SK-N-SH (cell line): ENCODE measurements around the gene MAMSTR. TPM values are rescaled to one million over a fixed set of nuclear protein-coding genes. Genes with fewer than 3 reads are reported as not detected.

ENCODE experiments used
- CTCF ChIA-PET: fragments of 300-600, 350-600 bp; formaldehyde crosslinking; extraction: SDS; loops from one replicate; lab custom pipeline; 2021; lab: Yijun Ruan, JAX
- POLR2A ChIA-PET: fragments of 350-600 bp; sonication (Branson Sonifier 250); formaldehyde crosslinking; extraction: SDS; loops from one replicate; lab custom pipeline; 2020; ENCODE audit warnings: antibody characterized with exemption, inconsistent platforms; lab: Yijun Ruan, JAX
- DNase-seq: peaks from one replicate; pipeline ENCODE4 v3.0.0; 2012
- H2AFZ ChIP-seq: fragments of 200-600 bp; sonication (generic); 2 replicates; pipeline ENCODE4 v1.8.1; 2016; ENCODE audit warnings: antibody characterized with exemption, mild to moderate bottlenecking, low read depth
- H3F3A ChIP-seq: fragments of 200-600 bp; sonication (generic); replicated peaks from 2 replicates; pipeline ENCODE3; 2016; ENCODE audit warnings: antibody characterized with exemption, mild to moderate bottlenecking; ENCODE audit not compliant: insufficient read depth
- H3K27ac ChIP-seq, 2 experiments: fragments of 200-500 bp in 1 of 2; fragments of 200-600 bp in 1 of 2; sonication (Bioruptor generic) in 1 of 2; sonication (generic), shearing (Covaris generic) in 1 of 2; 2 replicates each; pipeline versions ENCODE4 v1.5.1 to v1.6.1; 2014 to 2016; ENCODE audit warnings: low read depth in 2 of 2, inconsistent platforms in 1 of 2, low read length in 1 of 2, mild to moderate bottlenecking in 1 of 2, mixed read lengths in 1 of 2
- H3K27me3 ChIP-seq: fragments of 200-600 bp; sonication (generic), shearing (Covaris generic); 2 replicates; pipeline ENCODE4 v1.6.1; 2016; ENCODE audit warnings: mixed run types; ENCODE audit not compliant: insufficient read depth
- H3K36me3 ChIP-seq, 2 experiments: fragments of 200-500 bp in 1 of 2; fragments of 200-600 bp in 1 of 2; sonication (Bioruptor generic) in 1 of 2; sonication (generic) in 1 of 2; replicated peaks in 1 of 2; 2 replicates each; pipeline versions ENCODE3 to v1.5.1; 2014 to 2016; ENCODE audit warnings: low read length in 1 of 2, mild to moderate bottlenecking in 1 of 2; ENCODE audit not compliant: insufficient read depth in 2 of 2, control insufficient read depth in 1 of 2
- H3K4me1 ChIP-seq, 2 experiments: fragments of 200-500 bp in 1 of 2; fragments of 200-600 bp in 1 of 2; sonication (Bioruptor generic) in 1 of 2; sonication (generic), shearing (Covaris generic) in 1 of 2; 2 replicates each; pipeline versions ENCODE4 v1.5.1 to v1.6.1; 2014 to 2016; ENCODE audit warnings: low read depth in 1 of 2, low read length in 1 of 2, mixed run types in 1 of 2; ENCODE audit not compliant: insufficient read depth in 2 of 2, control insufficient read depth in 1 of 2
- H3K4me2 ChIP-seq: fragments of 200-600 bp; sonication (generic), shearing (Covaris generic); 2 replicates; pipeline ENCODE4 v1.6.1; 2017; ENCODE audit warnings: mixed run types
- H3K4me3 ChIP-seq, 2 experiments: fragments of 200-500 bp in 1 of 2; fragments of 200-600 bp in 1 of 2; sonication (Bioruptor generic) in 1 of 2; sonication (generic), shearing (Covaris generic) in 1 of 2; 2 replicates each; pipeline versions ENCODE4 v1.5.1 to v1.8.1; 2014 to 2016; ENCODE audit warnings: low read depth in 2 of 2, inconsistent platforms in 1 of 2, low read length in 1 of 2, mild to moderate bottlenecking in 1 of 2, mixed read lengths in 1 of 2, moderate library complexity in 1 of 2
- H3K79me2 ChIP-seq: fragments of 200-600 bp; sonication (generic); 2 replicates; pipeline ENCODE4 v1.8.1; 2017; ENCODE audit warnings: mild to moderate bottlenecking; ENCODE audit not compliant: insufficient read depth
- H3K9ac ChIP-seq: fragments of 200-600 bp; sonication (generic); 2 replicates; pipeline ENCODE4 v1.6.1; 2017; ENCODE audit warnings: mixed run types
- H3K9me2 ChIP-seq: fragments of 200-600 bp; sonication (generic); 2 replicates; pipeline ENCODE4 v1.6.1; 2017; ENCODE audit warnings: mixed run types
- H3K9me3 ChIP-seq: fragments of 200-600 bp; sonication (generic); 2 replicates; pipeline ENCODE4 v1.6.1; 2017; ENCODE audit warnings: mixed run types, mild to moderate bottlenecking, moderate library complexity
- H4K20me1 ChIP-seq: fragments of 200-600 bp; sonication (generic); 2 replicates; pipeline ENCODE4 v1.6.1; 2017; ENCODE audit warnings: mild to moderate bottlenecking, mixed run types; ENCODE audit not compliant: insufficient read depth
- EP300 ChIP-seq, 2 experiments: IDR thresholded peaks; 2 replicates each; pipeline versions ENCODE4 v1.4.0 to v1.6.1; 2012; ENCODE audit warnings: borderline replicate concordance in 1 of 2, low read depth in 1 of 2, low read length in 1 of 2
- EZH2phosphoT487 ChIP-seq: fragments of 200-600 bp; sonication (generic); IDR thresholded peaks from 2 replicates; pipeline ENCODE4 v1.6.1; 2017; ENCODE audit warnings: low read depth, mixed run types, mild to moderate bottlenecking, antibody characterized with exemption, moderate library complexity, borderline replicate concordance
- FOXJ3 ChIP-seq: sonication (generic); formaldehyde crosslinking; IDR thresholded peaks from 2 replicates; pipeline ENCODE4 v1.5.1; 2020; ENCODE audit warnings: mild to moderate bottlenecking, missing genetic modification reagents
- GABPA ChIP-seq: IDR thresholded peaks from 2 replicates; pipeline ENCODE4 v1.4.0; 2012; ENCODE audit warnings: low read depth, mild to moderate bottlenecking
- GATA2 ChIP-seq: sonication (generic); formaldehyde crosslinking; IDR thresholded peaks from 2 replicates; pipeline ENCODE4 v1.5.0; 2020; ENCODE audit warnings: mild to moderate bottlenecking, missing genetic modification reagents
- JUND ChIP-seq: IDR thresholded peaks from 2 replicates; pipeline ENCODE4 v1.4.0; 2012
- MEF2A ChIP-seq: IDR thresholded peaks from 2 replicates; pipeline ENCODE4 v1.4.0; 2012; ENCODE audit warnings: low read depth, borderline replicate concordance
- MXI1 ChIP-seq: IDR thresholded peaks from 2 replicates; pipeline ENCODE4 v1.6.1; 2012; ENCODE audit warnings: mild to moderate bottlenecking, low read depth, low read length, improper control_type of control experiment
- NRF1 ChIP-seq: IDR thresholded peaks from 2 replicates; pipeline ENCODE4 v1.6.1; 2012; ENCODE audit warnings: low read depth, mild to moderate bottlenecking, low read length
- POLR2AphosphoS5 ChIP-seq: IDR thresholded peaks from 2 replicates; pipeline ENCODE4 v1.6.1; 2012; ENCODE audit warnings: low read depth, low read length
- RAD21 ChIP-seq: IDR thresholded peaks from 2 replicates; pipeline ENCODE4 v1.6.1; 2012; ENCODE audit warnings: mild to moderate bottlenecking, low read length
- RCOR1 ChIP-seq: fragments of 150-350 bp; IDR thresholded peaks from 2 replicates; pipeline ENCODE4 v1.6.1; 2017; ENCODE audit warnings: antibody characterized with exemption, low read length
- RXRA ChIP-seq: IDR thresholded peaks from 2 replicates; pipeline ENCODE4 v1.4.0; 2012; ENCODE audit warnings: low read depth, mild to moderate bottlenecking, borderline replicate concordance
- TAF1 ChIP-seq: IDR thresholded peaks from 2 replicates; pipeline ENCODE4 v1.6.1; 2012; ENCODE audit warnings: low read depth, mild to moderate bottlenecking, low read length, moderate library complexity, borderline replicate concordance
- TEAD4 ChIP-seq: IDR thresholded peaks from 2 replicates; pipeline ENCODE4 v1.4.0; 2012; ENCODE audit warnings: mild to moderate bottlenecking, borderline replicate concordance; ENCODE audit not compliant: insufficient read depth
- YY1 ChIP-seq: IDR thresholded peaks from 2 replicates; pipeline ENCODE4 v1.4.0; 2012; ENCODE audit warnings: low read depth, mild to moderate bottlenecking
- WGBS: methylation state at CpG from one replicate; pipeline ENCODE4 v1.1.6; 2017; ENCODE audit warnings: low lambda C conversion rate; 5-methylcytosine and 5-hydroxymethylcytosine counted together
- polyA plus RNA-seq, 3 experiments: library from polyadenylated mRNA; depleted of rRNA; stranded (reverse); fragments of >200 nt; gene quantifications; 2 replicates each; pipeline ENCODE4 v1.2.3, GENCODE V29; 2012
- TF ChIP-seq, protein P1 (sequence below): fragments of 200-600 bp; sonication (generic); IDR thresholded peaks from 2 replicates; pipeline ENCODE4 v1.6.1; 2017; ENCODE audit warnings: antibody characterized with exemption, mild to moderate bottlenecking, moderate library complexity
- TF ChIP-seq, protein P2 (sequence below): fragments of 150-350 bp; IDR thresholded peaks from 2 replicates; pipeline ENCODE4 v1.6.1; 2016; ENCODE audit warnings: mild to moderate bottlenecking, low read depth, low read length
- TF ChIP-seq, protein P3 (sequence below): IDR thresholded peaks from 2 replicates; pipeline ENCODE4 v1.6.1; 2012; ENCODE audit warnings: mild to moderate bottlenecking, low read depth, low read length, moderate library complexity
- TF ChIP-seq, protein P4 (sequence below): IDR thresholded peaks from 2 replicates; pipeline ENCODE4 v1.4.0; 2012; ENCODE audit warnings: low read depth
- TF ChIP-seq, protein P5 (sequence below): IDR thresholded peaks from 2 replicates; pipeline ENCODE4 v1.4.0; 2012; ENCODE audit warnings: low read depth, borderline replicate concordance

The MAMSTR gene
- polyA plus RNA-seq, 1 of the 3 experiments (the other 2 are of a cell fraction), result 1.1 TPM

DNA sequence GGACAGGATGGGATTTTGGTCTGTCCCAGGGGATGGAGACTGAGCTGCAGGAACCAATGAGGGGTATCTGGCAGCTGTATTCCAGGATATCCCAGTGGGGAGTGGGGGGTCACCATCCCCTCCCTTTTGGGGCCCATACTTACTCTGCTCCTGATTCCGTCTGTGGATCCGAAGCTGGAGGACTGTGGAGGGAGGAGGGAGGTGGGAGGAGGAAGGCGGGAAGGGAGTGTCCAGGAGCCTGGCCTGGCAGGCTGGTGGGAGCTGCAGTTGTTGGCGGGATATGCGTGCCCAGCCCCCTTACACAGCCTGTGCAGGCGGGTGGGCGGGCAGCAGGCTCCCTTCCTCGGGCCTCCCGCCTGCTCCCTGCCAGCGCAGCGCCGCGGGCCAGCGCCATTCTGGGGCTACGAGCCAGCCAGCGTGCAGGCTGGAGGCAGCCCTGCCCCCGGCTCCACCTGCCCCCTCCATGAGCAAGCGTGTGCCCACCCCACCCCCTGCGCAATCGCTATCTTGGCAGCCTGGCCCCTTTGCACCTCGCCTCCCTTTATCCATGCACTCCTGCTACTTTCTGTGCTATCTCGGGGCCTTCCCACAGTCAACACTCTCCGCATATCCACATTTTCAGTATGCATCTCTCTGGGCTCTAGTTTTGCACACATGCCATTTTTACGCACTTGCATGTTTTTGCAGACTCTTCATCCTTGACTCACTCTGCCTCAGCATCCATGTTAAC lies 2.8 kb downstream of the MAMSTR start:
- WGBS, result 19% methylated on average over 19 of the region's 24 CpGs
- peak; percentile 88 for DNase-seq
- TF ChIP-seq RAD21 (0 out of 2 replicates have a peak, but pooled peaks have one; percentile 17), EP300 (IDR thresholded peaks at IDR 0.05; ENCODE audit: borderline replicate concordance in 1 of 2, low read depth in 1 of 2, low read length in 1 of 2) (peak in 1 of 2 experiments; percentile 36; a peak in 1 of 4 replicates), JUND (no peak), MXI1 (peak; percentile 55; the same call in 1 of the 2 replicates), POLR2AphosphoS5 (peak; percentile 54; the same call in 1 of the 2 replicates), RXRA (no peak), NRF1 (peak; percentile 10; the same call in 1 of the 2 replicates), GATA2 (CRISPR knock-in tag) (no peak), TAF1 (peak; percentile 39; the same call in 1 of the 2 replicates), RCOR1 (no peak), FOXJ3 (no peak), GABPA (no peak), TEAD4 (no peak), YY1 (0 out of 2 replicates have a peak, but pooled peaks have one; percentile 56), EZH2phosphoT487 (no peak), MEF2A (no peak)
- TF ChIP-seq, protein P1, sequence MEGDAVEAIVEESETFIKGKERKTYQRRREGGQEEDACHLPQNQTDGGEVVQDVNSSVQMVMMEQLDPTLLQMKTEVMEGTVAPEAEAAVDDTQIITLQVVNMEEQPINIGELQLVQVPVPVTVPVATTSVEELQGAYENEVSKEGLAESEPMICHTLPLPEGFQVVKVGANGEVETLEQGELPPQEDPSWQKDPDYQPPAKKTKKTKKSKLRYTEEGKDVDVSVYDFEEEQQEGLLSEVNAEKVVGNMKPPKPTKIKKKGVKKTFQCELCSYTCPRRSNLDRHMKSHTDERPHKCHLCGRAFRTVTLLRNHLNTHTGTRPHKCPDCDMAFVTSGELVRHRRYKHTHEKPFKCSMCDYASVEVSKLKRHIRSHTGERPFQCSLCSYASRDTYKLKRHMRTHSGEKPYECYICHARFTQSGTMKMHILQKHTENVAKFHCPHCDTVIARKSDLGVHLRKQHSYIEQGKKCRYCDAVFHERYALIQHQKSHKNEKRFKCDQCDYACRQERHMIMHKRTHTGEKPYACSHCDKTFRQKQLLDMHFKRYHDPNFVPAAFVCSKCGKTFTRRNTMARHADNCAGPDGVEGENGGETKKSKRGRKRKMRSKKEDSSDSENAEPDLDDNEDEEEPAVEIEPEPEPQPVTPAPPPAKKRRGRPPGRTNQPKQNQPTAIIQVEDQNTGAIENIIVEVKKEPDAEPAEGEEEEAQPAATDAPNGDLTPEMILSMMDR, result no peak
- TF ChIP-seq, protein P2, sequence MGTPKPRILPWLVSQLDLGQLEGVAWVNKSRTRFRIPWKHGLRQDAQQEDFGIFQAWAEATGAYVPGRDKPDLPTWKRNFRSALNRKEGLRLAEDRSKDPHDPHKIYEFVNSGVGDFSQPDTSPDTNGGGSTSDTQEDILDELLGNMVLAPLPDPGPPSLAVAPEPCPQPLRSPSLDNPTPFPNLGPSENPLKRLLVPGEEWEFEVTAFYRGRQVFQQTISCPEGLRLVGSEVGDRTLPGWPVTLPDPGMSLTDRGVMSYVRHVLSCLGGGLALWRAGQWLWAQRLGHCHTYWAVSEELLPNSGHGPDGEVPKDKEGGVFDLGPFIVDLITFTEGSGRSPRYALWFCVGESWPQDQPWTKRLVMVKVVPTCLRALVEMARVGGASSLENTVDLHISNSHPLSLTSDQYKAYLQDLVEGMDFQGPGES, result no peak
- TF ChIP-seq, protein P3, sequence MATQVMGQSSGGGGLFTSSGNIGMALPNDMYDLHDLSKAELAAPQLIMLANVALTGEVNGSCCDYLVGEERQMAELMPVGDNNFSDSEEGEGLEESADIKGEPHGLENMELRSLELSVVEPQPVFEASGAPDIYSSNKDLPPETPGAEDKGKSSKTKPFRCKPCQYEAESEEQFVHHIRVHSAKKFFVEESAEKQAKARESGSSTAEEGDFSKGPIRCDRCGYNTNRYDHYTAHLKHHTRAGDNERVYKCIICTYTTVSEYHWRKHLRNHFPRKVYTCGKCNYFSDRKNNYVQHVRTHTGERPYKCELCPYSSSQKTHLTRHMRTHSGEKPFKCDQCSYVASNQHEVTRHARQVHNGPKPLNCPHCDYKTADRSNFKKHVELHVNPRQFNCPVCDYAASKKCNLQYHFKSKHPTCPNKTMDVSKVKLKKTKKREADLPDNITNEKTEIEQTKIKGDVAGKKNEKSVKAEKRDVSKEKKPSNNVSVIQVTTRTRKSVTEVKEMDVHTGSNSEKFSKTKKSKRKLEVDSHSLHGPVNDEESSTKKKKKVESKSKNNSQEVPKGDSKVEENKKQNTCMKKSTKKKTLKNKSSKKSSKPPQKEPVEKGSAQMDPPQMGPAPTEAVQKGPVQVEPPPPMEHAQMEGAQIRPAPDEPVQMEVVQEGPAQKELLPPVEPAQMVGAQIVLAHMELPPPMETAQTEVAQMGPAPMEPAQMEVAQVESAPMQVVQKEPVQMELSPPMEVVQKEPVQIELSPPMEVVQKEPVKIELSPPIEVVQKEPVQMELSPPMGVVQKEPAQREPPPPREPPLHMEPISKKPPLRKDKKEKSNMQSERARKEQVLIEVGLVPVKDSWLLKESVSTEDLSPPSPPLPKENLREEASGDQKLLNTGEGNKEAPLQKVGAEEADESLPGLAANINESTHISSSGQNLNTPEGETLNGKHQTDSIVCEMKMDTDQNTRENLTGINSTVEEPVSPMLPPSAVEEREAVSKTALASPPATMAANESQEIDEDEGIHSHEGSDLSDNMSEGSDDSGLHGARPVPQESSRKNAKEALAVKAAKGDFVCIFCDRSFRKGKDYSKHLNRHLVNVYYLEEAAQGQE, result no peak
- TF ChIP-seq, protein P4, sequence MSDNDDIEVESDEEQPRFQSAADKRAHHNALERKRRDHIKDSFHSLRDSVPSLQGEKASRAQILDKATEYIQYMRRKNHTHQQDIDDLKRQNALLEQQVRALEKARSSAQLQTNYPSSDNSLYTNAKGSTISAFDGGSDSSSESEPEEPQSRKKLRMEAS, result no peak; the same call in 1 of the 2 replicates
- TF ChIP-seq, protein P5, sequence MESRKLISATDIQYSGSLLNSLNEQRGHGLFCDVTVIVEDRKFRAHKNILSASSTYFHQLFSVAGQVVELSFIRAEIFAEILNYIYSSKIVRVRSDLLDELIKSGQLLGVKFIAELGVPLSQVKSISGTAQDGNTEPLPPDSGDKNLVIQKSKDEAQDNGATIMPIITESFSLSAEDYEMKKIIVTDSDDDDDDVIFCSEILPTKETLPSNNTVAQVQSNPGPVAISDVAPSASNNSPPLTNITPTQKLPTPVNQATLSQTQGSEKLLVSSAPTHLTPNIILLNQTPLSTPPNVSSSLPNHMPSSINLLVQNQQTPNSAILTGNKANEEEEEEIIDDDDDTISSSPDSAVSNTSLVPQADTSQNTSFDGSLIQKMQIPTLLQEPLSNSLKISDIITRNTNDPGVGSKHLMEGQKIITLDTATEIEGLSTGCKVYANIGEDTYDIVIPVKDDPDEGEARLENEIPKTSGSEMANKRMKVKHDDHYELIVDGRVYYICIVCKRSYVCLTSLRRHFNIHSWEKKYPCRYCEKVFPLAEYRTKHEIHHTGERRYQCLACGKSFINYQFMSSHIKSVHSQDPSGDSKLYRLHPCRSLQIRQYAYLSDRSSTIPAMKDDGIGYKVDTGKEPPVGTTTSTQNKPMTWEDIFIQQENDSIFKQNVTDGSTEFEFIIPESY, result no peak
- peak overlapping the region; percentile 28 to 90 for H3K27ac ChIP-seq
- H3K9me3 ChIP-seq, result no peaks in the 10 kb centered on the region
- H3K4me1 ChIP-seq, result peaks cover 8 to 37% of the 10 kb centered on the region in 2 experiments; a peak in 2 of 4 replicates
- ChIA-PET CTCF (interaction anchor here (0.6 to 1.7 kb wide), 5 partner anchors 22 to 74 kb away, joined by 3 to 9 read pairs (median 4); partner anchors contain the start of gene CA11), POLR2A (interaction anchor here (0.6 to 2.4 kb wide), 4 partner anchors 19 to 30 kb away, joined by 3 to 11 read pairs (median 3); partner anchors contain the start of gene IZUMO1)
- no peaks in the 10 kb centered on the region for H3K9me2 ChIP-seq
- H4K20me1 ChIP-seq, result no peaks in the 10 kb centered on the region
- peak overlapping the region; percentile 71 for H3K4me2 ChIP-seq
- H3K4me3 ChIP-seq, result peak overlapping the region; percentile 26 to 29
- peaks cover 17% of the 10 kb centered on the region for H3K79me2 ChIP-seq
- H3F3A ChIP-seq, result peaks cover 4% of the 10 kb centered on the region
- H3K27me3 ChIP-seq, result no peaks in the 10 kb centered on the region
- peak overlapping the region; percentile 81; the same call in 1 of the 2 replicates for H2AFZ ChIP-seq
- H3K9ac ChIP-seq, result peak overlapping the region; percentile 49; the same call in 1 of the 2 replicates
- H3K36me3 ChIP-seq, result no peaks in the 10 kb centered on the region
